Endothelial cell of umbilical vein (primary cell): ENCODE measurements around the gene ANP32A.

Source experiments
- CTCF ChIP-seq, 2 donors: IDR thresholded peaks; 1 replicate in 1 of 2; 2 replicates in 1 of 2; pipeline ENCODE4 v1.5.1; 2011; ENCODE audit warnings: low read length in 2 of 2, mild to moderate bottlenecking in 2 of 2, moderate library complexity in 2 of 2, control low read depth in 1 of 2, inconsistent platforms in 1 of 2, low read depth in 1 of 2; ENCODE audit not compliant: insufficient read depth in 1 of 2; ENCODE audit errors: extremely low read depth in 1 of 2
- EZH2 ChIP-seq: IDR thresholded peaks from 2 replicates; pipeline ENCODE4 v1.6.1; 2012; ENCODE audit warnings: borderline replicate concordance, low read depth, mild to moderate bottlenecking, moderate library complexity, low read length, inconsistent platforms; ENCODE audit not compliant: severe bottlenecking
- POLR2A ChIP-seq: IDR thresholded peaks from 2 replicates; pipeline ENCODE4 v1.6.1; 2012; ENCODE audit warnings: low read depth, mild to moderate bottlenecking, control low read depth, low read length
- POLR2AphosphoS5 ChIP-seq: IDR thresholded peaks from 2 replicates; pipeline ENCODE4 v1.6.1; 2012; ENCODE audit warnings: low read depth, mild to moderate bottlenecking, control low read depth, low read length, moderate library complexity; ENCODE audit not compliant: insufficient read depth
- TF ChIP-seq, protein P1 (sequence below): IDR thresholded peaks from 2 replicates; pipeline ENCODE4 v1.6.1; 2011; ENCODE audit not compliant: insufficient read depth, insufficient read length

DNA sequence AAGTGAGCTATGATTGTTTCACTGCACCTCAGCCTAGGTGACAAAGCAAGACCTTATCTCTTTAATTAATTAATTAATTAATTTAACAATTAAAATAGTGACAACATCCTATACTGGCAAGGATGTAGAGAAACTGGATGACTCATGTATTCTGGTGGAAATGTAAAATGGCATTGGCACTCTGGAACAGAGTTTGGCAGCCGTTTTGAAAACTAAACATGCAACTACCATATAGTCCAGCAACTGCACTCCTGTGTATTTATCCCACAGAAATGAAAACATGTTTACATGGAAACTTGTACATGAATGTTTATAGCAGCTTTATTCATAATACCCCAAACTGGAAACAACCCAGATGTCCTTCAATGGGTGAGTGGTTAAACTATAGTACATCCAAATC, 56.6 kb downstream of the ANP32A start:
- TF ChIP-seq CTCF (IDR thresholded peaks at IDR 0.05; ENCODE audit: extremely low read depth in 1 of 2, insufficient read depth in 1 of 2, low read depth in 1 of 2, low read length in 2 of 2), result no peak
- no peak for TF ChIP-seq POLR2AphosphoS5
- TF ChIP-seq POLR2A, result no peak
- TF ChIP-seq, protein P1, sequence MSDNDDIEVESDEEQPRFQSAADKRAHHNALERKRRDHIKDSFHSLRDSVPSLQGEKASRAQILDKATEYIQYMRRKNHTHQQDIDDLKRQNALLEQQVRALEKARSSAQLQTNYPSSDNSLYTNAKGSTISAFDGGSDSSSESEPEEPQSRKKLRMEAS, result no peak
- TF ChIP-seq EZH2, result no peak
